BLaER1 (cell line): Measurements from ENCODE around the gene CNN3.
A peak's percentile ranks its signal among the peaks of the same experiment; 100 is the strongest.

ENCODE experiments used
- H3K27ac ChIP-seq: shearing (Covaris generic); formaldehyde crosslinking; 2 replicates; pipeline ENCODE4 v1.8.1; 2022
- H3K27me3 ChIP-seq: shearing (Covaris generic); formaldehyde crosslinking; 2 replicates; pipeline ENCODE4 v1.8.1; 2022
- H3K36me3 ChIP-seq: shearing (Covaris generic); formaldehyde crosslinking; 2 replicates; pipeline ENCODE4 v1.8.1; 2022
- H3K4me1 ChIP-seq: shearing (Covaris generic); formaldehyde crosslinking; 2 replicates; pipeline ENCODE4 v1.8.1; 2022
- H3K4me2 ChIP-seq: shearing (Covaris generic); formaldehyde crosslinking; 2 replicates; pipeline ENCODE4 v1.8.1; 2022
- H3K4me3 ChIP-seq: shearing (Covaris generic); formaldehyde crosslinking; 2 replicates; pipeline ENCODE4 v1.8.1; 2022
- H3K9ac ChIP-seq: shearing (Covaris generic); formaldehyde crosslinking; 2 replicates; pipeline ENCODE4 v1.8.1; 2022
- H3K9me3 ChIP-seq: shearing (Covaris generic); formaldehyde crosslinking; 2 replicates; pipeline ENCODE4 v1.8.1; 2022
- H4K20me1 ChIP-seq: shearing (Covaris generic); formaldehyde crosslinking; 2 replicates; pipeline ENCODE4 v1.8.1; 2022
- Cebpa-rat ChIP-seq: shearing (Covaris generic); IDR thresholded peaks from 2 replicates; pipeline ENCODE4 v1.8.1; 2022

The CNN3 gene

DNA sequence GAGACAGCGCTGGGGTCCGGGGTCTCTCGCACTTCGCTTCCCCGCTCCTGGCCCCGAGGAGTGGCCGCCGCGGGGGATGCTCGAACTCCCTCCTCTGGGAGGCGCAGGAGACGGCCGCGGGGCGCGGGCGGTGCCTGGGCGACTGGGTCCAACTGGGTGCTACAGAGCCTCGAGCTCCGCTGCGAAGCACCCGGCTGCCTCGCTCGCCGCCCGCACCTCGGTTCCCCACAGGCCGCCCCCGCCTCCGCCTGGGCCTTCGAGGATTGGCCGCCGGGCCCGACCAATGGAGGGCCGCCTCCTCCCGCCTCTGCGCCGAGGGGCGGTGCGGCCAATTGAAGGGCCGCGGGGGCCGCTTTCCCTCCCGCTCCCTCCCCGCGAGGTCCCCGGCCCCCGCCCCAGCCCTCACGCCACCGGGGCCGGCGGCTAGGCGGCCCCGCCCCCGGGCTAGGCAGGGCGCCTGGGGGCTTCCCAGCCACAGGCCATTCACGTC lies at the start of gene CNN3:
Gene CNN3, minus strand, starts transcription at position 196 of the 490 bp plus-strand sequence. CDS start 216 bp downstream, outside the sequence.
- Histone ChIP-seq H4K20me1 (peaks cover 38% of the 10 kb centered on the region), H3K27ac (peak within 1 kb of the TSS; percentile 82), H3K4me1 (peaks cover 33% of the 10 kb centered on the region), H3K36me3 (peaks cover 6% of the 10 kb centered on the region; the same call in 1 of the 2 replicates), H3K9me3 (no peaks in the 10 kb centered on the region), H3K9ac (peak within 1 kb of the TSS; percentile 82), H3K4me3 (peak within 1 kb of the TSS; percentile 79), H3K4me2 (peak within 1 kb of the TSS; percentile 98), H3K27me3 (peaks cover 32% of the 10 kb centered on the region)
- no peak for TF ChIP-seq Cebpa-rat

DNA sequence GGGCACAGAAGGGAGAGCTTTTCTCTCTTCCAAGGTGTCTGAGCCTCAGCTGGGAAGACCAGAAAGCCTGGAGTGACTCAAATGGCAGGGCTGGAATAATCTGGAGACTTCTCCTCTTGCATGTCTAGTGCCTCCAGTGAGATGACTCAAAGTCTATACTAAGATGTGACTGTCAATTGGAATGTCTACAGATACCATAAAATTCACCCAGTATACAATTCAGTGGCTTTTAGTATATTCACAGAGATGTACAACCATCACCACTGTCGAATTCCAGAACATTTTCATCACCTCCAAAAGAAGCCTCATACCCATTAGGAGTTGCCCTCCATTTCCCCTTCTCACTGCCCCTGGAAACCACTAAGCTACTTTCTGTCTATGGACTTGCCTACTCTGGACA lies 47.9 kb upstream of the CNN3 start:
- H4K20me1 ChIP-seq: no peaks in the 10 kb centered on the region
- no peak for TF ChIP-seq Cebpa-rat
- no peak overlapping the region for H3K4me2 ChIP-seq
- H3K4me3 ChIP-seq: no peak overlapping the region
- H3K4me1 ChIP-seq: peaks cover 23% of the 10 kb centered on the region
- no peaks in the 10 kb centered on the region for H3K9me3 ChIP-seq
- no peaks in the 10 kb centered on the region for H3K27me3 ChIP-seq
- H3K27ac ChIP-seq: no peak overlapping the region
- H3K36me3 ChIP-seq: no peaks in the 10 kb centered on the region
- H3K9ac ChIP-seq: no peak overlapping the region

DNA sequence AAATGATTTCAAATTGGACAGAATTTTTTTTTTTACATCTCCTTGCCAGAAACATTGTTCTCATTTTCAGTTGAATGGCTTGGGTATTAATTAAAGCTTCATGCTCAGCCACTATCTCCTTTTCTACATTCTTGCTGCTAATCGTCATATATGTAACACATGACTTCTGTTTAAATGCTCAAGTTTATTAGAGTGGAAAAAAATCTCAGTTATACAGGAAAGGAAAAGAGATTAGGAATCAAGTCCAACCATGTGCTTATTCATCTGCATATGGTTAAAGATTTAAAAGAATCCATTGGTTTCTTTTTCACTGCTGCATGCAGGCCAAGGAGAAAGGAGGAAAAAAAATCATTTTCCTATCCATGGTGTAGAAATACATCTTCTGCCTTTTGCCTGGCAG lies 47.3 kb upstream of the CNN3 start:
- Histone ChIP-seq H3K27me3 (no peaks in the 10 kb centered on the region), H3K36me3 (no peaks in the 10 kb centered on the region), H3K4me3 (no peak overlapping the region), H3K4me2 (no peak overlapping the region), H3K27ac (no peak overlapping the region), H3K9me3 (no peaks in the 10 kb centered on the region), H4K20me1 (no peaks in the 10 kb centered on the region), H3K4me1 (peaks cover 17% of the 10 kb centered on the region), H3K9ac (no peak overlapping the region)
- TF ChIP-seq Cebpa-rat: no peak

DNA sequence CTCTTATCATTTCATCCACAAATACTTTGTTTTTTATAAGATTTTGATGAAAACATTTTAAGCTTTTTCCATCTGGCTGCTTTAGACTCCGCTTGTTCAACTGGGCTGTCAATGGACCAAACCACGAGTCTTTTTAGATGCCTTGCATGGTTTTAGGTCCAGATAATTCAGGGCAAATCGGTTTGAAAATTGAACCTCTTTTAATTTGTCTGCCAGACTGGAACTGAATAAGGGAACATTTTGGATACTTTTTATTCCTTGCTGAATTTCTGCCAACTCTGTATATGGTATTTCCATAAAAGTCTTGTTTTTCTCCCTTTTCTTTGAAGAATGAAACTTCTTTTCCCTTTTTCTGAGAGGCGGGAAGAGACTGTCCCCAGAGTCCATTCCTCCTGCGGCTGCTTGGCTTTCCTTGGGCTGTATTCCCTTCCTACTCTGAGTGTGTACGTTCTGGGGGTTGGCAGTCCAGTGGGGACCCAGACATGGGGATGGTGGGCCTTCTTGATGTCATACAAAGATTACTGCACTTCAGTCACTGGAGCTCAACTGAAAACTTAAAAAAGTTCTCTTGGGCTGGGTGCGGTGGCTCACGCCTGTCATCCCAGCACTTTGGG lies 46.5 kb upstream of the CNN3 start:
- H3K27ac ChIP-seq: no peak overlapping the region
- H3K4me2 ChIP-seq: no peak overlapping the region
- H4K20me1 ChIP-seq: no peaks in the 10 kb centered on the region
- no peaks in the 10 kb centered on the region for H3K36me3 ChIP-seq
- no peak overlapping the region for H3K9ac ChIP-seq
- no peak for TF ChIP-seq Cebpa-rat
- peaks cover 9% of the 10 kb centered on the region; the same call in 1 of the 2 replicates for H3K4me1 ChIP-seq
- H3K4me3 ChIP-seq: no peak overlapping the region
- no peaks in the 10 kb centered on the region for H3K27me3 ChIP-seq
- H3K9me3 ChIP-seq: no peaks in the 10 kb centered on the region

DNA sequence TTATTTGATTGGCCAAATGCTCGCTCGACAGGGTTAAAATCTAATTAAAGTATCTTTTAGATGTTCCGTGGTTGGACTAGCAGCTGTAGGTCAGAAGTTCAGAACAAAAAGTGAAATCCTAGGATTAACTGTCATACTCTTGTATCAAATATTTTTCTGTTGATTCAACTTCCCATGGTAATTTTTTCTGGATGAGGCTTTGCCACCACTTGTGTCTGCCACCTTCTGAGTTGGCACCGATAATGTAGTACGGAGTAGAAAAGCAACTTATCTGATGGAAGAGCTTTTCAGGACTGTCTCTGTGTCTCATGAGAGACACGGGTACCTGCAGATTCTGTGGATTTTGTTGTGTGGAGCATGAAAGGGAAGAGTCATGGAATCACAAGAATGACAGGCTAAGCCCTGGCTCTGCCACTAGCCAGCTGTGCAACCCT lies 44.6 kb upstream of the CNN3 start:
- Histone ChIP-seq H3K9me3 (no peaks in the 10 kb centered on the region), H3K36me3 (no peaks in the 10 kb centered on the region), H3K27ac (no peak overlapping the region), H4K20me1 (no peaks in the 10 kb centered on the region), H3K4me3 (no peak overlapping the region), H3K27me3 (no peaks in the 10 kb centered on the region), H3K9ac (no peak overlapping the region), H3K4me1 (peaks cover 8% of the 10 kb centered on the region; the same call in 1 of the 2 replicates), H3K4me2 (no peak overlapping the region)
- no peak for TF ChIP-seq Cebpa-rat

DNA sequence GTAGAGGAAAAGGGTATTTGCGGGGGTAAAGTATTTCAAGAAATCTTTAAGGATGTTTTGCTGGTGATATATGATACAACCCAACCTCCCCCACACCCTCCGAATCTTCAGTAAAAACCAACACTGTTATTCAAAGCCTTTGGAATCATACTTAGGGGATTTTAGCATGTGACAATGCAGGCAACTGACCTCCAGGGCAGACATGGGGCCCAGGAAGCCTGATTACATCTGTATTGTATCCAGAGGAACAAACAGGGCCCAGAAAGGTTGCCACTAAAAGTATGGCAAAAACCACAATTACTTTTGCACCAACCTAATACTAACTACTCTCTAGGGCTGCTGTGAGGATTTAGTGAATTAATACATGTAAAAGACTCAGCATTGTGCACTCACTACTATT lies 43.9 kb upstream of the CNN3 start:
- H3K4me3 ChIP-seq: no peak overlapping the region
- no peak overlapping the region for H3K27ac ChIP-seq
- H3K4me2 ChIP-seq: no peak overlapping the region
- peaks cover 8% of the 10 kb centered on the region; the same call in 1 of the 2 replicates for H3K4me1 ChIP-seq
- no peaks in the 10 kb centered on the region for H3K9me3 ChIP-seq
- H3K27me3 ChIP-seq: no peaks in the 10 kb centered on the region
- H3K36me3 ChIP-seq: no peaks in the 10 kb centered on the region
- H4K20me1 ChIP-seq: no peaks in the 10 kb centered on the region
- no peak overlapping the region for H3K9ac ChIP-seq
- no peak for TF ChIP-seq Cebpa-rat

DNA sequence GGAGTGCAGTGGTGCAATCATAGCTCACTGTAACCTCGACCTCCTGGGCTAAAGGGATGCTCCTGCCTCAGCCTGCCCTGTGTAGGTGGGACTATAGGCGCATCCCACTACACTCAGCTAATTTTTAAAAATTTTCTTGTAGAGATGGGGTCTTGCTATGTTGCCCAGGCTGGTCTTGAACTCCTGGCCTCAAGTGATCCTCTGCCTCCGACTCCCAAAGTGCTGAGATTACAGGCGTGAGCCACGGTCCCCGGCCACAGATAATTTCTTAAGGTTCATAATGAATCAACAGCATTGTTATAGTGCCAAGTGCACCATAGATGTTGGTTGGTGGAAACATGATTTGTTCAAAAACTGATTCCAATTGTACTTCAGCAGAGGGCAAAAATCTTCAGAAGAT lies 42.2 kb upstream of the CNN3 start:
- Histone ChIP-seq H3K36me3 (no peaks in the 10 kb centered on the region), H3K4me3 (no peak overlapping the region), H3K27me3 (no peaks in the 10 kb centered on the region), H4K20me1 (no peaks in the 10 kb centered on the region), H3K9ac (no peak overlapping the region), H3K4me2 (no peak overlapping the region), H3K9me3 (no peaks in the 10 kb centered on the region), H3K4me1 (peaks cover 8% of the 10 kb centered on the region; the same call in 1 of the 2 replicates), H3K27ac (no peak overlapping the region)
- TF ChIP-seq Cebpa-rat: no peak

DNA sequence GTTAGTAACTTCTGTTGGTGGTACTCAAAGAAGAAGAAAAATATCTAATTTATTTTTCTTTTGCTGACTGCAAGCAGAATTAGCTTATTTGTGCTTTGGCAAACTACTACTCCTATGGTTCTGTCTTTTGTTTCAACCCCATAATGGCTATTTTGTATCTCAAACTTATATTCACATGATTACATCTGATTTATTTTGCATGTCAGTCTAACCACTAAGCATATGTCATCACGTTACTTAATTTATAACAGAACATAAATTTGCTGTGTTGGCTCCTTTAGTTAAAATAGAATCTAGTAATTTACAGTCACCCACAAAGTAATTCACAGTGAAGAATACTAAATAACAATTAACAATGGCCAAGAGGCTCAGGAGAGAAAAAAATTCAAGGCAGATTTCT lies 39.1 kb upstream of the CNN3 start:
- no peaks in the 10 kb centered on the region for H3K27me3 ChIP-seq
- TF ChIP-seq Cebpa-rat: no peak
- H3K4me1 ChIP-seq: peaks cover 25% of the 10 kb centered on the region
- H3K27ac ChIP-seq: no peak overlapping the region
- H3K9me3 ChIP-seq: no peaks in the 10 kb centered on the region
- no peaks in the 10 kb centered on the region for H3K36me3 ChIP-seq
- H4K20me1 ChIP-seq: no peaks in the 10 kb centered on the region
- no peak overlapping the region for H3K4me2 ChIP-seq
- H3K4me3 ChIP-seq: no peak overlapping the region
- H3K9ac ChIP-seq: no peak overlapping the region

DNA sequence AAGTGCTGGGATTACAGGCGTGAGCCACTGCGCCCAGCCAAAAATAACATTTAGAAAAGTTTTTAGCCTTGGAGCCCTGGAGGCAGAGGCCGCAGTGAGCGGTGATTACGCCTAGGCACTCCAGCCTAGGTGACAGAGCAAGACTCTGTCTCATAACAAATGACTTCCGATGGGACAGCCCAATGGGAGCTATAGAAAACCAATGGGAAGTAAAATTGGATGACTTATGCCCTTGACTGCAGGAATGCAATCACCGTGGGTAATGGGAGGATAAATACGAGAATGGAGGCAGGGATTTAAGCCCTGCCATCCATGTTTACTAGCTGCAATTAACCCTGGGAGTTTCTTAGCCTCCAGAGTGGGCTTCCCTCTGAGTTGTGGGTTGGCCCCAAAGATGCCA lies 37.0 kb upstream of the CNN3 start:
- H3K4me3 ChIP-seq: no peak overlapping the region
- no peaks in the 10 kb centered on the region for H3K9me3 ChIP-seq
- peaks cover 29% of the 10 kb centered on the region for H3K4me1 ChIP-seq
- H3K27me3 ChIP-seq: no peaks in the 10 kb centered on the region
- no peak overlapping the region for H3K9ac ChIP-seq
- no peak overlapping the region for H3K4me2 ChIP-seq
- no peaks in the 10 kb centered on the region for H4K20me1 ChIP-seq
- no peak for TF ChIP-seq Cebpa-rat
- H3K27ac ChIP-seq: no peak overlapping the region
- H3K36me3 ChIP-seq: no peaks in the 10 kb centered on the region

DNA sequence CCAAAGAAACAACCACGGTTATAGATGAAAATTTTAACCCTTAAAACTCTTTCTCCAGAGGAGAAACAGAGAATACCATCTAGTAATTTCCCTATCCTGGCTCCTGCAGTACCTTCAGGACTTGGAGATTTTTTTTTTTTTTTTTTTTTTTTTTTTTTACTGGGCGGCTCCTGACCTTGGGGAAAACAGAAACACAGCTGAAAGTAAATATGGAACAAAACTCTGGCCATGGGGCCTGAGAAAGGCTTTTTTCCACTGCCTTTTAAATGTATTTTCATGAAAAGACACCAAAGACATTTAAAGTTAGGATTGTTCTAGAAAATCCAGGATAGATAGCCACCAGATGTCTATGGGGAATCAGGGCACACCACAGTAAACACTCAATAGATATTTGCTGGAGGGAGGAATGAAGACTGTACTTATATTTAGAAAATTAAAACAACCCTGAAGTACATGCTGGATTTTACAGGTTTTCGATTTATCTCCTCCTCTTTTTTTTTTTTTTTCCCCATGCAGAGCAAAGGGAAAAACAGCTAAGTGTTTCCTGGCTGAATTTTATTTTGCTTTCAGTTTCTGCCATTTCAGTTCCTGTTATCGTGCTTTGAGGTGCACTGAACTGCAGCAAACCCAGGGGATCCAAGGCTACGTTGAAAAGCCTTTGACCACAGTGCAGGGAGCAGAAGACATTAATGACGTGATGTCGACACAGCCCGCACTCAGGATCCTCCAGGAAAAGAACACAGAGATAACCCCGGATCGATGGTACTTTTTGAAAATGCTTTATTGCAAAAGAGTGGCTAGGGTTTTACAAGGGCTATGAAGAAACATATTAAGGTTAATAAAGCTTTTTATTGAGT lies 35.7 kb upstream of the CNN3 start:
- Histone ChIP-seq H3K36me3 (no peaks in the 10 kb centered on the region), H3K4me1 (peaks cover 29% of the 10 kb centered on the region), H3K9ac (peak overlapping the region; percentile 78), H3K4me3 (peak overlapping the region; percentile 57), H3K27ac (peak overlapping the region; percentile 91), H4K20me1 (no peaks in the 10 kb centered on the region), H3K9me3 (no peaks in the 10 kb centered on the region), H3K27me3 (no peaks in the 10 kb centered on the region), H3K4me2 (peak overlapping the region; percentile 88)
- TF ChIP-seq Cebpa-rat: no peak
